Measurements from ENCODE around the gene MYL7.

Gene MYL7

GRCh38 chr7:44105832-44106231 lies 35.3 kb downstream of the MYL7 start:
- Histone ChIP-seq H3K9me2 (replicated peaks; ENCODE audit: control insufficient read depth, low read length) (no peaks in the 10 kb centered on the region), H3K4me1 (ENCODE audit: control insufficient read depth, low read length) (peaks cover 13% of the 10 kb centered on the region), H3K79me2 (ENCODE audit: control insufficient read depth, low read length) (no peaks in the 10 kb centered on the region), H3K27me3 (ENCODE audit: control insufficient read depth, low read length) (peaks cover 34% of the 10 kb centered on the region), H3F3A (ENCODE audit: control insufficient read depth, insufficient read depth) (peaks cover 4% of the 10 kb centered on the region; the same call in 1 of the 2 replicates), H3K4me2 (ENCODE audit: low read length) (no peak overlapping the region), H3K4me3 (ENCODE audit: low read length) (no peak overlapping the region), H3K36me3 (ENCODE audit: control insufficient read depth, low read length) (no peaks in the 10 kb centered on the region), H3K9me3 (ENCODE audit: control insufficient read depth, insufficient read depth, low read length) (no peaks in the 10 kb centered on the region), H4K20me1 (ENCODE audit: control insufficient read depth, insufficient read depth, low read depth, low read length) (no peaks in the 10 kb centered on the region), H3K27ac (ENCODE audit: low read depth, low read length) (no peak overlapping the region)
- TF ChIP-seq EZH2phosphoT487 (IDR thresholded peaks at IDR 0.05; ENCODE audit: borderline replicate concordance, low read length): no peak
- no peak for TF ChIP-seq CTCF (IDR thresholded peaks at IDR 0.05; ENCODE audit: low read depth, low read length, poor library complexity, severe bottlenecking)

- H4K20me1 ChIP-seq (ENCODE audit: control insufficient read depth, insufficient read depth, low read depth, low read length): no peaks in the 10 kb centered on the region
- no peaks in the 10 kb centered on the region for H3K9me3 ChIP-seq (ENCODE audit: control insufficient read depth, insufficient read depth, low read length)
- peaks cover 20% of the 10 kb centered on the region for H3K4me1 ChIP-seq (ENCODE audit: control insufficient read depth, low read length)
- H3K27ac ChIP-seq (ENCODE audit: low read depth, low read length): no peak overlapping the region
- H3K4me3 ChIP-seq (ENCODE audit: low read length): no peak overlapping the region
- H3K27me3 ChIP-seq (ENCODE audit: control insufficient read depth, low read length): peaks cover 34% of the 10 kb centered on the region
- H3K4me2 ChIP-seq (ENCODE audit: low read length): 0 out of 2 replicates have a peak overlapping the region, but pooled peaks have one; percentile 6
- H3K79me2 ChIP-seq (ENCODE audit: control insufficient read depth, low read length): no peaks in the 10 kb centered on the region
- peaks cover 4% of the 10 kb centered on the region; the same call in 1 of the 2 replicates for H3F3A ChIP-seq (ENCODE audit: control insufficient read depth, insufficient read depth)
- no peaks in the 10 kb centered on the region for H3K36me3 ChIP-seq (ENCODE audit: control insufficient read depth, low read length)
- H3K9me2 ChIP-seq (replicated peaks; ENCODE audit: control insufficient read depth, low read length): no peaks in the 10 kb centered on the region
- TF ChIP-seq CTCF (IDR thresholded peaks at IDR 0.05; ENCODE audit: low read depth, low read length, poor library complexity, severe bottlenecking) (no peak), EZH2phosphoT487 (IDR thresholded peaks at IDR 0.05; ENCODE audit: borderline replicate concordance, low read length) (peak; percentile 27; the same call in 1 of the 2 replicates)
Measured at GRCh38 chr7:44104860-44105771, 36.0 kb downstream of the MYL7 start.

- no peaks in the 10 kb centered on the region for H4K20me1 ChIP-seq (ENCODE audit: control insufficient read depth, insufficient read depth, low read depth, low read length)
- no peaks in the 10 kb centered on the region for H3K79me2 ChIP-seq (ENCODE audit: control insufficient read depth, low read length)
- H3K4me3 ChIP-seq (ENCODE audit: low read length): no peak within 1 kb of the TSS
- H3K9me2 ChIP-seq (replicated peaks; ENCODE audit: control insufficient read depth, low read length): no peaks in the 10 kb centered on the region
- no peaks in the 10 kb centered on the region for H3K9me3 ChIP-seq (ENCODE audit: control insufficient read depth, insufficient read depth, low read length)
- H3F3A ChIP-seq (ENCODE audit: control insufficient read depth, insufficient read depth): peaks cover 4% of the 10 kb centered on the region; the same call in 1 of the 2 replicates
- peaks cover 34% of the 10 kb centered on the region for H3K27me3 ChIP-seq (ENCODE audit: control insufficient read depth, low read length)
- H3K27ac ChIP-seq (ENCODE audit: low read depth, low read length): no peak within 1 kb of the TSS
- no peaks in the 10 kb centered on the region for H3K36me3 ChIP-seq (ENCODE audit: control insufficient read depth, low read length)
- peak within 1 kb of the TSS; percentile 6; the same call in 1 of the 2 replicates for H3K4me2 ChIP-seq (ENCODE audit: low read length)
- no peak for TF ChIP-seq CTCF (IDR thresholded peaks at IDR 0.05; ENCODE audit: low read depth, low read length, poor library complexity, severe bottlenecking)
- TF ChIP-seq EZH2phosphoT487 (IDR thresholded peaks at IDR 0.05; ENCODE audit: borderline replicate concordance, low read length): peak; percentile 87; the same call in 1 of the 2 replicates
- H3K4me1 ChIP-seq (ENCODE audit: control insufficient read depth, low read length): peaks cover 28% of the 10 kb centered on the region
Measured at GRCh38 chr7:44103923-44104859, 36.9 kb downstream of the MYL7 start, which contains the start of gene AEBP1. Gene AEBP1, plus strand, starts transcription at chr7:44104345. Its CDS starts 321 bp downstream, at chr7:44104666.

Data from DOHH2 (cell line).